K562 (cell line): ENCODE results near the gene PRRG4. TPM values are rescaled to one million over a fixed set of nuclear protein-coding genes. Genes with fewer than 3 reads are reported as not detected.

Source experiments
- CC2D1A ChIP-seq: fragments of 450-650 bp; IDR thresholded peaks from 2 replicates; pipeline ENCODE4 v1.6.1; 2017; ENCODE audit warnings: mild to moderate bottlenecking
- CEBPZ ChIP-seq: fragments of 150-350 bp; IDR thresholded peaks from 2 replicates; pipeline ENCODE4 v1.6.1; 2014; ENCODE audit warnings: low read depth, mild to moderate bottlenecking, low read length, borderline replicate concordance
- CGGBP1 ChIP-seq: fragments of 250-450 bp; sonication (Bioruptor Pico); IDR thresholded peaks from 2 replicates; pipeline ENCODE4 v1.9.0; 2021; ENCODE audit warnings: mild to moderate bottlenecking
- HSF4 ChIP-seq: fragments of 250-450 bp; sonication (Bioruptor Pico); IDR thresholded peaks from 2 replicates; pipeline ENCODE4 v2.1.2; 2022; ENCODE audit warnings: mild to moderate bottlenecking, moderate library complexity, borderline replicate concordance
- LARP7 ChIP-seq: fragments of 450-650 bp; IDR thresholded peaks from 2 replicates; pipeline ENCODE4 v1.6.1; 2016
- RBM39 ChIP-seq: fragments of 200-400 bp; formaldehyde crosslinking; optimal IDR thresholded peaks from 2 replicates; pipeline ENCODE3; 2018; ENCODE audit warnings: low read depth, low read length
- ZBTB17 ChIP-seq: fragments of 450-650 bp; formaldehyde crosslinking; IDR thresholded peaks from 2 replicates; pipeline ENCODE4 v1.4.0; 2020; ENCODE audit warnings: mild to moderate bottlenecking
- ZNF311 ChIP-seq: fragments of 250-450 bp; sonication (Bioruptor Pico); IDR thresholded peaks from 2 replicates; pipeline ENCODE4 v1.4.0; 2020; ENCODE audit warnings: mild to moderate bottlenecking, moderate library complexity
- ZNF77 ChIP-seq: fragments of 250-450 bp; sonication (Bioruptor Pico); IDR thresholded peaks from 2 replicates; pipeline ENCODE4 v1.5.0; 2020
- polyA plus RNA-seq, 8 experiments: library from polyadenylated mRNA; depleted of rRNA in 4 of 8; stranded (reverse) in 5 of 8; unstranded in 3 of 8; fragments of >200 nt; fragmentation: Nextera tagmentation in 2 of 8; fragmentation: Illumina TruSeq in 1 of 8; extraction: Ambion mirVana in 2 of 8; extraction: Trizol in 1 of 8; gene quantifications; 2 replicates each; pipeline versions ENCODE4 v1.2.1 to v1.2.3, GENCODE V29; 2011 to 2014; ENCODE audit warnings: inconsistent platforms in 1 of 8, missing spikeins in 1 of 8
- total RNA-seq, 7 experiments: library from RNA; depleted of rRNA in 6 of 7; stranded (reverse); fragments of >200 nt in 6 of 7; fragmentation: Illumina TruSeq in 2 of 7; extraction: Trizol in 2 of 7; gene quantifications; 2 replicates each; pipeline versions ENCODE4 v1.2.1 to v1.2.3, GENCODE V29; 2011 to 2021; ENCODE audit warnings: low replicate concordance in 1 of 7
- TF ChIP-seq, protein P1 (sequence below): fragments of 250-450 bp; sonication (Bioruptor Pico); IDR thresholded peaks from 2 replicates; pipeline ENCODE4 v1.4.0; 2020

Gene PRRG4
- total and polyA plus RNA-seq, 9 of the 15 experiments (the other 6 are each of a cell fraction or from before 2014, with no cell fraction given): not detected

DNA sequence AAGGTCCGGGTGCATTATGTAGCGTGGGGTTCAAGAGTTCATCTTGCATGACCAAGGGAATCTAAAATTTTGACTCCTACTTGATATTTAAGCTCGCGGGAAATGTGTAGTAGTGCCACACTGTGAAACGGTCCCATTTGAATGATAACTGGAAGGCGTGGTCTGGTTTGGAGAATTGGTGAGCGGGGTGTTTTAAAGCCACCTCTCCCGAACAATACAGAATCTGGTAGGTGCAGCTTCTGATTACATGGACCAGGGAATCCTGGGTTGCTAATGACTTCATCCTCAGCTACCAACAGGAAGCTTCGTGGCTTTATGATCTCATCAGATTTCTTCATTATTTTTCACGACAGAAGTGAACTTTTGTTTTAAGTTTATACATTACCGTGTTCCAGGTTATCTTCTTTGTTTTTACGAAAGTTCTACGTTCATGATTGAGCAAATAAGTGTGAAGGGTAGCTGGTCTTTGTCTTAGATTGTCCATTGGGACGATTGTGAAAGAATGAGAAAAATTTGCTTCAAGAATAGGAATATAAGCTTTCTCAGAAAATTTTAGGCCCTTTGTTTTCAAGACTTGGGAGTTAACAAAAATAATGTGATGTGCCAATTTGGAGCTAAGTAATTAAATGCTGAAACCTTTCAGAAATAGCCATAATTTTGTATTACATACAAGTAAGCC is 64.6 kb downstream of the PRRG4 start (continued):
- no peak for TF ChIP-seq CEBPZ
- TF ChIP-seq, protein P1, sequence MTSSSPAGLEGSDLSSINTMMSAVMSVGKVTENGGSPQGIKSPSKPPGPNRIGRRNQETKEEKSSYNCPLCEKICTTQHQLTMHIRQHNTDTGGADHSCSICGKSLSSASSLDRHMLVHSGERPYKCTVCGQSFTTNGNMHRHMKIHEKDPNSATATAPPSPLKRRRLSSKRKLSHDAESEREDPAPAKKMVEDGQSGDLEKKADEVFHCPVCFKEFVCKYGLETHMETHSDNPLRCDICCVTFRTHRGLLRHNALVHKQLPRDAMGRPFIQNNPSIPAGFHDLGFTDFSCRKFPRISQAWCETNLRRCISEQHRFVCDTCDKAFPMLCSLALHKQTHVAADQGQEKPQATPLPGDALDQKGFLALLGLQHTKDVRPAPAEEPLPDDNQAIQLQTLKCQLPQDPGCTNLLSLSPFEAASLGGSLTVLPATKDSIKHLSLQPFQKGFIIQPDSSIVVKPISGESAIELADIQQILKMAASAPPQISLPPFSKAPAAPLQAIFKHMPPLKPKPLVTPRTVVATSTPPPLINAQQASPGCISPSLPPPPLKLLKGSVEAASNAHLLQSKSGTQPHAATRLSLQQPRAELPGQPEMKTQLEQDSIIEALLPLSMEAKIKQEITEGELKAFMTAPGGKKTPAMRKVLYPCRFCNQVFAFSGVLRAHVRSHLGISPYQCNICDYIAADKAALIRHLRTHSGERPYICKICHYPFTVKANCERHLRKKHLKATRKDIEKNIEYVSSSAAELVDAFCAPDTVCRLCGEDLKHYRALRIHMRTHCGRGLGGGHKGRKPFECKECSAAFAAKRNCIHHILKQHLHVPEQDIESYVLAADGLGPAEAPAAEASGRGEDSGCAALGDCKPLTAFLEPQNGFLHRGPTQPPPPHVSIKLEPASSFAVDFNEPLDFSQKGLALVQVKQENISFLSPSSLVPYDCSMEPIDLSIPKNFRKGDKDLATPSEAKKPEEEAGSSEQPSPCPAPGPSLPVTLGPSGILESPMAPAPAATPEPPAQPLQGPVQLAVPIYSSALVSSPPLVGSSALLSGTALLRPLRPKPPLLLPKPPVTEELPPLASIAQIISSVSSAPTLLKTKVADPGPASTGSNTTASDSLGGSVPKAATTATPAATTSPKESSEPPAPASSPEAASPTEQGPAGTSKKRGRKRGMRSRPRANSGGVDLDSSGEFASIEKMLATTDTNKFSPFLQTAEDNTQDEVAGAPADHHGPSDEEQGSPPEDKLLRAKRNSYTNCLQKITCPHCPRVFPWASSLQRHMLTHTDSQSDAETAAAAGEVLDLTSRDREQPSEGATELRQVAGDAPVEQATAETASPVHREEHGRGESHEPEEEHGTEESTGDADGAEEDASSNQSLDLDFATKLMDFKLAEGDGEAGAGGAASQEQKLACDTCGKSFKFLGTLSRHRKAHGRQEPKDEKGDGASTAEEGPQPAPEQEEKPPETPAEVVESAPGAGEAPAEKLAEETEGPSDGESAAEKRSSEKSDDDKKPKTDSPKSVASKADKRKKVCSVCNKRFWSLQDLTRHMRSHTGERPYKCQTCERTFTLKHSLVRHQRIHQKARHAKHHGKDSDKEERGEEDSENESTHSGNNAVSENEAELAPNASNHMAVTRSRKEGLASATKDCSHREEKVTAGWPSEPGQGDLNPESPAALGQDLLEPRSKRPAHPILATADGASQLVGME: no peak
- no peak for TF ChIP-seq CC2D1A
- TF ChIP-seq ZNF311 (CRISPR knock-in tag): no peak
- no peak for TF ChIP-seq ZNF77 (CRISPR knock-in tag)
- TF ChIP-seq ZBTB17 (CRISPR knock-in tag): no peak
- TF ChIP-seq HSF4: no peak
- no peak for TF ChIP-seq RBM39
- TF ChIP-seq CGGBP1 (CRISPR knock-in tag): no peak
- no peak for TF ChIP-seq LARP7
